ENCODE results near the gene EMC9.

Gene EMC9

DNA sequence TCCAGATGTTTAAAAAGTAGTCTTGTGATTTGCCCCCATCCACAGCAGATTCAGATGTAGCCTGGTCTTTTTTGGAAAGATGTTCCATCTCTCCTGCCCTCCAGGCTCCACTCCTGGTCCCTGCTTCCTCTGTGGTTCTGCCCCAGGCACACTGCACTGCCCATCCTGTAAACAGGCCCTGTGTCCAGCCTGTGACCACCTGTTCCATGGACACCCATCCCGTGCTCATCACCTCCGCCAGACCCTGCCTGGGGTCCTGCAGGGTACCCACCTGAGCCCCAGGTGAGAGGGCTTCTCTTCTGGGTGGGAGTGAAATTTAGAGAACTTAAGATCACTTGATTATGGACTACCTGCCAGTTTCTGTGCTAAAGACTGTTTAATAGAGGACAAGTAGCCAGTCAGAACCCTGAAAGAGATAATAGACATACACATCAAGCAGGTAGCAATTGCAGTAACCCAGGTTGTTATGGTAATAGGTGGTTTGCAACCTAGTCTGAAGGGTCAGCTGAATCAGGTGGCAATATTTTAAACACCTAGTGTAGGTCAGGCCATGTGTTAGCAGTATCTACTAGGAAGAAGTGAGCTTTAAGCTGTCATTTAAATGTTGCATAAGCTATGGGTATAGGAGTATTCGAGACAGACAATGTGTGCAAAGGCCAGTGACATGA, 8.0 kb upstream of the EMC9 start:
- DNase-seq (ENCODE audit: low read depth in 3 of 3): no peak

- no peak for DNase-seq (ENCODE audit: low read depth in 3 of 3)
Measured at GRCh38 chr14:24147761-24148428, 6.5 kb upstream of the EMC9 start.

DNA sequence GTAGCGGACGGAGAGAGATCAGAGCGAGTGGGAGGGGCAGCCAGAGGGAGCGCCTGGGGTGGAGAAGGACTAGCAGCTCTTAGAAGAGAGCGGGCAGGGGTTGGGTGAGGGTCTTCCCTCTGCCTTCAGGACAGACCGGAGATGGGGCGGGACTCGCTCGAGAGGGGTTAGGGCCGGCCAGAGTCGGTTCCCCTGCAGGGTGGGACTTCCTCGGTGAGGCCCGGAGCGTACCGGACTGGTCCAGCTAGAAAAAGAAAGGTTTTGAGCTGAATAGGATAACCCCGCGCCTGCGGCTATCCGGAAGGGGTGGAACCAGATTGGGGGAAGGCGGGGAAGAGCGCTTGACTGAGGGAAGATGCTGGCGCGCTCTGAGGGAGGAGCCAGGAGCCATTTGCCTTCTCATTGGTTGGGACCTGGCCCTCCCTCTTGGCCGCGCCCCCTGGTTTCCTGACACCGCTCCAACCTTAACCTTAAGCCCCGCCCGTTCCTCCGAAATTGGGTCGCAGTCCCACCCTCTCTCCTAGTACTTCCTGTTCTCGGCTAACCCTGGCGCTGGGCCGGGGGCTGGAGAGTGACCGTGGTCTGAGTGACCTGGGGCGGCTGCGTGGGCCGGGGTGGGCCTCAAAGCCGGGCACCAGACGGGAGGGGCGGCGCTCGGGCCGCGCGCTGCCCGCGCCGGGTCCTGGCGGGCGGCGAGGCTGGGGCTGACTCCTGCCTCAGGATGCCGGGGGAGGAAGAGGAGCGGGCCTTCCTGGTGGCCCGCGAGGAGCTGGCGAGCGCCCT, 5.8 kb upstream of the EMC9 start, which contains the start of gene RNF31:
RNF31 (plus strand) TSS at position 521 of the 783 bp plus-strand sequence; CDS start at position 722, 201 bp downstream.
- peak; percentile 95 to 99 (median 96) for DNase-seq (ENCODE audit: low read depth in 3 of 3)

- peak; percentile 77 to 94 (median 78) for DNase-seq (ENCODE audit: low read depth in 3 of 3)
Measured at GRCh38 chr14:24146453-24146977, 5.1 kb upstream of the EMC9 start, which contains the start of gene PSME2. TSS of gene PSME2 (minus strand) at chr14:24146610. CDS start at chr14:24146581, 29 bp downstream.

GRCh38 chr14:24145690-24146452, 4.5 kb upstream of the EMC9 start:
- no peak for DNase-seq (ENCODE audit: low read depth in 3 of 3)

- DNase-seq (ENCODE audit: low read depth in 3 of 3): no peak
Measured at GRCh38 chr14:24145219-24145618, 3.8 kb upstream of the EMC9 start.

- DNase-seq (ENCODE audit: low read depth in 3 of 3): no peak
Measured at GRCh38 chr14:24144451-24144850, 3.1 kb upstream of the EMC9 start.

DNA sequence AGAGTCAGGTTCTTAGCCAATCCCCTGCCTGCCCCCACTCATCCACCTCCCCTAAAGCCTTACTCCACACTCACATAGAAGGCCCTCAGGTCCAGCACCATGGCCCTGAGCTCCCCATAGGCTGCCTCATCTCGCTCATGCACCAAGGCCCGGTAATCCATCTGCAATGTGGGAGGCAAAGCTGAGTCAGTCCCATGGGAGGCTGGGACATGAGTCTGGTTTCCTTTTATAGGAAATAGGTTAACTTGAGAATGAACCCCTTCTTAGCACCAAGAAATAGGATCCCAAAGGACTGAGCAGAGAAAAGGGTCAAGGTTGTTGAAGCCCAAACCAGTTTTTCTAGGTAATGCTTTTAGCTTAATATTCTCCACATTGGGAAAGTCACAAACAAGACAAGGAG, 2.1 kb upstream of the EMC9 start:
- DNase-seq (ENCODE audit: low read depth in 3 of 3): no peak

- peak in 1 of 3 experiments; percentile 34 for DNase-seq (ENCODE audit: low read depth in 3 of 3)
Measured at GRCh38 chr14:24139272-24139934, 2.0 kb downstream of the EMC9 start.

GRCh38 chr14:24138396-24139271, 2.8 kb downstream of the EMC9 start:
- no peak for DNase-seq (ENCODE audit: low read depth in 3 of 3)

DNA sequence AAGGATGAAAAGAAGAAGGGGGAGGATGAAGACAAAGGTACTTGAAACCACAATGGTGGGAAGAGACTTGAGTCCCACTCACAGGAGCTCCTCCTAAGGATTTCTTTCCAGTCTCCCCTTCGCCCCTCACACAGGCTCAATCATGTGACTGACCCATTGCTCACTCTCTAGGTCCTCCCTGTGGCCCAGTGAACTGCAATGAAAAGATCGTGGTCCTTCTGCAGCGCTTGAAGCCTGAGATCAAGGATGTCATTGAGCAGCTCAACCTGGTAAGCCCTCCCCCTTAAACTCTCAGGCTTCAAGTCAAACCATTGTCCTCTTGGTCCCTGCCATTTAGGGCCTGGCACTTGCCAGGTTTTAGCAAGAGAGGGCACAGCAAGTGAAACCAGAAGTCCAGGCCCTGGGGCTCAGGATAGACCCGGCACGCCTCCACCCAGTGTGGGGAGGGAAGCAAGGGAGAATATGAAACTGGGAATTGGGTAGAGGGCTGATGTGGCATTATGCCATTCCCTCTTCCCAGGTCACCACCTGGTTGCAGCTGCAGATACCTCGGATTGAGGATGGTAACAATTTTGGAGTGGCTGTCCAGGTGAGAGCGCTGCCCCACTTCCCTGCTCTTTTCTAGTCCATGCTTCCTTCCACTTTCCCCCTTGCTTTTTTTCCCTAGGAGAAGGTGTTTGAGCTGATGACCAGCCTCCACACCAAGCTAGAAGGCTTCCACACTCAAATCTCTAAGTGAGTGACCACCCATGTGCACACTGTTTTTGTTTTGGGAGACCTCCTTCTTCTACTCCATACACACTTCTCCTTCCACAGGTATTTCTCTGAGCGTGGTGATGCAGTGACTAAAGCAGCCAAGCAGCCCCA, 3.6 kb downstream of the EMC9 start:
- DNase-seq (ENCODE audit: low read depth in 3 of 3): no peak

- DNase-seq (ENCODE audit: low read depth in 3 of 3): no peak
Measured at GRCh38 chr14:24136684-24137528, 4.5 kb downstream of the EMC9 start.

DNA sequence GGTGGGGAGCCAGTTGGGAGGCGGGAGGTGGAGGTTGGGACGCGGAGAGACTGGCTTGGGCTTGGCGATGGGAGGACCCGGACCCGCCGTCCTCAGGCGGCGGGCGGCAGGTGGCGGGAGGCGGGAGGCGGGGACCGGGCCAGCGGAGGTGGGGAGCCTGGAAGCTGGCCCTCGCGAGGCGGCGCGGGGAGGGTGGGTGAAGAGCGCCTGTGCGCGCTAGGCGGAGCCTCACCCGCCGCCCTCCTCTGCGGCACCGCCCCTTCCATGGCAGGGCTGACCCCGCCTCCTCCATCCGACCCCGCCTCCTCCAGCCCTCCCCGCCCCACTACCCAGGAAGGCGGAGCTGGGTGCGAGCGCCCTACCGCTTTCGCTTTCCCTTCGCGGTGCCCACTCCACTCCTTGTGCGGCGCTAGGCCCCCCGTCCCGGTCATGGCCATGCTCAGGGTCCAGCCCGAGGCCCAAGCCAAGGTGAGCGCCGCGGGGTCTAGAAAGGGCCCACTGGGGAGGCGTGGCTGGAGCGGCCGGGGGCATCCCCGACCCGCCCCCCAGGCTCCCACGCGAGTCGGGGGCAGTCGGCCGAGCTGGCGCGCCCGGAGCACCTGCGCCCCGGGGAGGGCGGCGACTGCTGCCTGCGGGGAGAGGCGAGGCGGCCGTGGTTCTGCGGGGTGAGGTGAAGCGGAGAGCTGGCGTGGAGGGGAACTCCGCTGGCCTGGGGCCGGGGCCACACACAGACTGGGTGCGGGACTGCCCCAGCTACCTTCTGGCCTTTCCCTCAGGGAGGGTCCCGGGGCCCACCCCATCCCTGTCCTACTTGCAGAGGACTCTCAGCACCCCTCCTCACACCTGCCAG, 5.3 kb downstream of the EMC9 start, which contains the start of gene PSME1:
PSME1 (plus strand) TSS at position 361 of the 850 bp plus-strand sequence; CDS start at position 430, 69 bp downstream.
- peak; percentile 88 to 94 (median 91) for DNase-seq (ENCODE audit: low read depth in 3 of 3)

DNA sequence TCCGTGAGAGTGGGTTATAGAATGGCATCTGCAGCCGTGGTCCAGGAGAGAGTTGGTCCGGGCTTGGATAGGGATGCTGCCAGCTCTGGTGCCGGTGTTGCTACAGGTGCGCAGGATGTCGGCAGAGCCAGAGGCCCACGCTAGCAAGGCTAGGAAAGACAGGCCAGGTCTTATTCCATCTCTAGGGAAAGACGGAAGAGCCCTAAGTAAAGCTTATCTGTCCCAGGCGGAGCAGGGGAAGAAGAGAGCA, 5.9 kb downstream of the EMC9 start:
- no peak for DNase-seq (ENCODE audit: low read depth in 3 of 3)

GRCh38 chr14:24133735-24134134, 7.7 kb downstream of the EMC9 start:
- no peak for DNase-seq (ENCODE audit: low read depth in 3 of 3)

GRCh38 chr14:24132976-24133375, 8.4 kb downstream of the EMC9 start:
- DNase-seq (ENCODE audit: low read depth in 3 of 3): no peak

DNA sequence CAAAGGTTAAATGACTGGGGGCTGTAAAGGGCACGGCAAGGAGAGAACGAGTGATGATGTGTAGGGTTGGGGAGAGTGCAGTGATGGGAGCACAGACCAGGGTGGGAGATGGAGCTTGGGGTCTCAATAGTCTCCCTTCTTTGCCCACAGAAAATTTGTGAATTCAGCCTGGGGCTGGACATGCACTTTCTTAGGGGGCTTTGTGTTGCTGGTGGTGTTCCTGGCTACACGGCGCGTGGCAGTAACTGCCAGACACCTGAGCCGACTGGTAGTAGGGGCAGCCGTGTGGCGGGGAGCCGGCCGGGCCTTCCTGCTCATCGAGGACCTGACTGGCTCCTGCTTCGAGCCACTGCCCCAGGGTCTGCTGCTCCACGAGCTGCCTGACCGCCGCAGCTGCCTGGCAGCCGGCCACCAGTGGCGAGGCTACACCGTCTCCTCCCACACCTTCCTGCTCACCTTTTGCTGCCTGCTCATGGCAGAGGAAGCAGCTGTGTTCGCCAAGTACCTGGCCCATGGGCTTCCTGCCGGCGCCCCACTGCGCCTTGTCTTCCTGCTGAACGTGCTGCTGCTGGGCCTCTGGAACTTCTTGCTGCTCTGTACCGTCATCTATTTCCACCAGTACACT, 9.2 kb downstream of the EMC9 start:
- no peak for DNase-seq (ENCODE audit: low read depth in 3 of 3)

Measured in stimulated activated CD4-positive, alpha-beta T cell treated with anti-CD3 and anti-CD28 coated beads, TNF-alpha, amount 100 ng/mL, for 24 hours (primary cell).